ENCODE data around the gene GRM8.

DNA sequence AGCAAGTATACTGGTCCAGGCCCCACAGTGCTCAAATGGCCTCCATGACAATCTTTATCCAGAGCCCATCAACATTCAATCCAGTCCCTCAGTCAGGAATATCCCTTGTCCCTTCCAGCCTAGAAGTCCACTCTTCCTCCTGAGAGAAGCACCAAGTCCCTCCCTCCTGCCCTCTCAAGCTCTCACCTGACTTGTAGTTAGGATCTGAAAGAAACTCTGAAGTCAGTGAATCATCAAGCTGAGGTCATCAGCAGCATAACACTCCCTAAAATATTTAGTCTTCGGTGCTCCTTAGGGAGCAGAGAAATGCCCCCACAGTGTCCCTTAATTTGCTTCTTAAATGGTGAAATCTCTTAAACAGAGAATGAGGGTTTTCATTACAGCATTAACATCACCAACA, 31.0 kb downstream of the GRM8 start:
- TF ChIP-seq, protein P1, sequence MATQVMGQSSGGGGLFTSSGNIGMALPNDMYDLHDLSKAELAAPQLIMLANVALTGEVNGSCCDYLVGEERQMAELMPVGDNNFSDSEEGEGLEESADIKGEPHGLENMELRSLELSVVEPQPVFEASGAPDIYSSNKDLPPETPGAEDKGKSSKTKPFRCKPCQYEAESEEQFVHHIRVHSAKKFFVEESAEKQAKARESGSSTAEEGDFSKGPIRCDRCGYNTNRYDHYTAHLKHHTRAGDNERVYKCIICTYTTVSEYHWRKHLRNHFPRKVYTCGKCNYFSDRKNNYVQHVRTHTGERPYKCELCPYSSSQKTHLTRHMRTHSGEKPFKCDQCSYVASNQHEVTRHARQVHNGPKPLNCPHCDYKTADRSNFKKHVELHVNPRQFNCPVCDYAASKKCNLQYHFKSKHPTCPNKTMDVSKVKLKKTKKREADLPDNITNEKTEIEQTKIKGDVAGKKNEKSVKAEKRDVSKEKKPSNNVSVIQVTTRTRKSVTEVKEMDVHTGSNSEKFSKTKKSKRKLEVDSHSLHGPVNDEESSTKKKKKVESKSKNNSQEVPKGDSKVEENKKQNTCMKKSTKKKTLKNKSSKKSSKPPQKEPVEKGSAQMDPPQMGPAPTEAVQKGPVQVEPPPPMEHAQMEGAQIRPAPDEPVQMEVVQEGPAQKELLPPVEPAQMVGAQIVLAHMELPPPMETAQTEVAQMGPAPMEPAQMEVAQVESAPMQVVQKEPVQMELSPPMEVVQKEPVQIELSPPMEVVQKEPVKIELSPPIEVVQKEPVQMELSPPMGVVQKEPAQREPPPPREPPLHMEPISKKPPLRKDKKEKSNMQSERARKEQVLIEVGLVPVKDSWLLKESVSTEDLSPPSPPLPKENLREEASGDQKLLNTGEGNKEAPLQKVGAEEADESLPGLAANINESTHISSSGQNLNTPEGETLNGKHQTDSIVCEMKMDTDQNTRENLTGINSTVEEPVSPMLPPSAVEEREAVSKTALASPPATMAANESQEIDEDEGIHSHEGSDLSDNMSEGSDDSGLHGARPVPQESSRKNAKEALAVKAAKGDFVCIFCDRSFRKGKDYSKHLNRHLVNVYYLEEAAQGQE (IDR thresholded peaks at IDR 0.05): no peak
- TF ChIP-seq SMC3 (IDR thresholded peaks at IDR 0.05) (no peak), CHD4 (IDR thresholded peaks at IDR 0.05; ENCODE audit: borderline replicate concordance) (no peak), EP300 (IDR thresholded peaks at IDR 0.05) (no peak)
